K562 (cell line): ENCODE measurements around the gene SLC5A6. TPM values are rescaled to one million over a fixed set of nuclear protein-coding genes. Genes with fewer than 3 reads are reported as not detected.

Experiments
- ATAC-seq: fragments of 200-7000 bp; cut with Tn5 transposase; 3 replicates; pipeline ENCODE4 v1.9.1; 2020; ENCODE audit warnings: moderate library complexity
- BruUV-seq: library from RNA; stranded (reverse); fragments of 400-500 nt; replicated peaks from 2 replicates; lab custom pipeline; 2021; lab: Mats Ljungman, UMichigan
- CTCF ChIA-PET: fragments of 300-600 bp; formaldehyde crosslinking; extraction: SDS; loops from one replicate; lab custom pipeline; 2021; ENCODE audit warnings: low intra/inter-chr PET ratio; lab: Yijun Ruan, JAX
- POLR2A ChIA-PET: fragments of 300-600, 350-650 bp; sonication (Branson Sonifier 250); formaldehyde crosslinking; extraction: SDS; loops from one replicate; lab custom pipeline; 2021; ENCODE audit warnings: antibody characterized with exemption, inconsistent platforms; lab: Yijun Ruan, JAX
- DNase-seq, 4 experiments: peaks; one replicate each; pipeline versions ENCODE4 v3.0.0 to v3.0.0-alpha.2; 2011 to 2018; ENCODE audit warnings: low spot score in 3 of 4, mixed read lengths in 3 of 4; ENCODE audit errors: extremely low read depth in 1 of 4
- FAIRE-seq: peaks from 2 replicates; lab custom pipeline; 2011; peaks lifted over from hg19 to GRCh38; lab: Jason Lieb, UNC
- H2AFZ ChIP-seq: 2 replicates; pipeline ENCODE4 v1.6.0; 2011; ENCODE audit warnings: low read depth, low read length, control low read depth, inconsistent platforms
- H3K27ac ChIP-seq: fragments of 200-600 bp; 3 replicates; pipeline ENCODE4 v1.8.0; 2011; ENCODE audit warnings: low read depth, mild to moderate bottlenecking, control low read depth, inconsistent platforms, low read length, moderate library complexity, mixed read lengths; ENCODE audit errors: extremely low read depth
- H3K27me3 ChIP-seq, 2 experiments: fragments of 300-600 bp in 1 of 2; 2 replicates in 1 of 2; 3 replicates in 1 of 2; pipeline versions ENCODE4 v1.6.0 to v1.8.0; 2011; ENCODE audit warnings: inconsistent platforms in 2 of 2, low read length in 2 of 2, mild to moderate bottlenecking in 1 of 2, mixed read lengths in 1 of 2, moderate library complexity in 1 of 2; ENCODE audit not compliant: control insufficient read depth in 2 of 2, insufficient read depth in 2 of 2
- H3K36me3 ChIP-seq: fragments of 300-600 bp; 3 replicates; pipeline ENCODE4 v1.8.0; 2011; ENCODE audit warnings: mild to moderate bottlenecking, low read length, inconsistent platforms; ENCODE audit not compliant: control insufficient read depth, insufficient read depth
- H3K4me1 ChIP-seq, 2 experiments: fragments of 200-600 bp in 1 of 2; replicated peaks in 1 of 2; 2 replicates in 1 of 2; 3 replicates in 1 of 2; pipeline versions ENCODE4 v1.5.1 to v1.8.0; 2011; ENCODE audit warnings: inconsistent platforms in 2 of 2, low read length in 2 of 2, mild to moderate bottlenecking in 1 of 2, mixed read lengths in 1 of 2, moderate library complexity in 1 of 2; ENCODE audit not compliant: control insufficient read depth in 2 of 2, insufficient read depth in 2 of 2
- H3K4me2 ChIP-seq: 2 replicates; pipeline ENCODE4 v1.6.1; 2011; ENCODE audit warnings: low read length, control low read depth, inconsistent platforms, mixed read lengths; ENCODE audit not compliant: insufficient read depth
- H3K4me3 ChIP-seq: fragments of 200-600 bp; sonication (generic), shearing (Covaris generic); 2 replicates; pipeline ENCODE4 v1.5.1; 2016; ENCODE audit warnings: control low read depth, inconsistent platforms
- H3K79me2 ChIP-seq: fragments of 200-600 bp; 3 replicates; pipeline ENCODE4 v1.8.0; 2011; ENCODE audit warnings: low read length, inconsistent platforms; ENCODE audit not compliant: control insufficient read depth, insufficient read depth
- H3K9ac ChIP-seq, 2 experiments: 2 replicates each; pipeline versions ENCODE4 v1.6.0 to v1.6.1; 2011; ENCODE audit warnings: low read depth in 2 of 2, low read length in 2 of 2, control low read depth in 1 of 2, inconsistent platforms in 1 of 2, mild to moderate bottlenecking in 1 of 2, mixed read lengths in 1 of 2; ENCODE audit not compliant: insufficient read depth in 1 of 2
- H3K9me1 ChIP-seq: one replicate; pipeline ENCODE4 v1.6.0; 2011; ENCODE audit warnings: inconsistent platforms, mild to moderate bottlenecking, low read length, moderate library complexity; ENCODE audit not compliant: control insufficient read depth, insufficient read depth
- H3K9me3 ChIP-seq: replicated peaks from 2 replicates; pipeline ENCODE4 v1.5.1; 2011; ENCODE audit warnings: low read depth, low read length, inconsistent platforms; ENCODE audit not compliant: control insufficient read depth, insufficient read depth
- H4K20me1 ChIP-seq: replicated peaks from 2 replicates; pipeline ENCODE4 v1.6.1; 2011; ENCODE audit warnings: low read length, inconsistent platforms, mixed read lengths; ENCODE audit not compliant: control insufficient read depth, insufficient read depth
- ARID2 ChIP-seq: fragments of 450-650 bp; IDR thresholded peaks from 2 replicates; pipeline ENCODE4 v1.6.1; 2017; ENCODE audit warnings: antibody characterized with exemption, mild to moderate bottlenecking
- CBX2 ChIP-seq: fragments of 200-600 bp; sonication (generic); IDR thresholded peaks from one replicate; pipeline ENCODE4 v1.6.1; 2012; ENCODE audit warnings: mild to moderate bottlenecking, low read length, inconsistent platforms; ENCODE audit not compliant: insufficient read depth, poor library complexity, severe bottlenecking
- EHMT2 ChIP-seq: fragments of 450-650 bp; IDR thresholded peaks from 2 replicates; pipeline ENCODE4 v1.6.1; 2018; ENCODE audit warnings: antibody characterized with exemption
- MCM7 ChIP-seq, 2 experiments: fragments of 450-650 bp; IDR thresholded peaks; 2 replicates each; pipeline ENCODE4 v1.6.1; 2016 to 2018
- MIER1 ChIP-seq: fragments of 450-650 bp; IDR thresholded peaks from 2 replicates; pipeline ENCODE4 v1.6.1; 2016; ENCODE audit warnings: antibody characterized with exemption, mild to moderate bottlenecking, low read depth
- NCOA6 ChIP-seq: fragments of 450-650 bp; IDR thresholded peaks from 2 replicates; pipeline ENCODE4 v1.6.1; 2017; ENCODE audit warnings: mild to moderate bottlenecking
- PHB ChIP-seq: fragments of 250-450 bp; sonication (Bioruptor Pico); IDR thresholded peaks from 2 replicates; pipeline ENCODE4 v1.5.0; 2021
- POLR2A ChIP-seq: fragments of 450-650 bp; conservative IDR thresholded peaks from 2 replicates; pipeline ENCODE4 v1.6.1; 2016
- WHSC1 ChIP-seq: IDR thresholded peaks from one replicate; pipeline ENCODE4 v1.6.1; 2012; ENCODE audit warnings: low read length, control low read depth, inconsistent platforms
- WGBS: fragments of 100-300 bp; shearing (Covaris generic); methylation state at CpG from one replicate; pipeline ENCODE4 v1.1.6; 2016; ENCODE audit warnings: low coverage, mixed read lengths; ENCODE audit not compliant: insufficient coverage; ENCODE audit errors: missing lambda C conversion rate; 5-methylcytosine and 5-hydroxymethylcytosine counted together
- in situ Hi-C: fragments of 300-500 bp; cut with MboI; formaldehyde crosslinking; loops from 4 replicates; pipeline ENCODE4 v1.15.0; 2018; ENCODE audit warnings: inconsistent platforms, mixed read lengths
- intact Hi-C: fragments of 100-400 bp; cut with micrococcal nuclease; formaldehyde crosslinking; loops from 2 replicates; pipeline ENCODE4 v1.14.2; 2022
- polyA plus RNA-seq, 8 experiments: library from polyadenylated mRNA; depleted of rRNA in 4 of 8; stranded (reverse) in 5 of 8; unstranded in 3 of 8; fragments of >200 nt; fragmentation: Nextera tagmentation in 2 of 8; fragmentation: Illumina TruSeq in 1 of 8; extraction: Ambion mirVana in 2 of 8; extraction: Trizol in 1 of 8; gene quantifications; 2 replicates each; pipeline versions ENCODE4 v1.2.1 to v1.2.3, GENCODE V29; 2011 to 2014; ENCODE audit warnings: inconsistent platforms in 1 of 8, missing spikeins in 1 of 8
- total RNA-seq, 7 experiments: library from RNA; depleted of rRNA in 6 of 7; stranded (reverse); fragments of >200 nt in 6 of 7; fragmentation: Illumina TruSeq in 2 of 7; extraction: Trizol in 2 of 7; gene quantifications; 2 replicates each; pipeline versions ENCODE4 v1.2.1 to v1.2.3, GENCODE V29; 2011 to 2021; ENCODE audit warnings: low replicate concordance in 1 of 7
- TF ChIP-seq, protein P1 (sequence below): sonication (generic); formaldehyde crosslinking; IDR thresholded peaks from 2 replicates; pipeline ENCODE4 v1.8.0; 2023; ENCODE audit warnings: mild to moderate bottlenecking, missing genetic modification reagents
- TF ChIP-seq, protein P2 (sequence below): fragments of 450-650 bp; formaldehyde crosslinking; IDR thresholded peaks from 2 replicates; pipeline ENCODE4 v1.4.0; 2020; ENCODE audit warnings: mild to moderate bottlenecking, moderate library complexity
- TF ChIP-seq, protein P3 (sequence below): sonication (generic); formaldehyde crosslinking; IDR thresholded peaks from 2 replicates; pipeline ENCODE4 v1.8.1; 2023; ENCODE audit warnings: mild to moderate bottlenecking, missing genetic modification reagents

Gene SLC5A6
- total and polyA plus RNA-seq, 9 of the 15 experiments (the other 6 are each of a cell fraction or from before 2014, with no cell fraction given) = 32.6 to 137 (median 107) TPM

DNA sequence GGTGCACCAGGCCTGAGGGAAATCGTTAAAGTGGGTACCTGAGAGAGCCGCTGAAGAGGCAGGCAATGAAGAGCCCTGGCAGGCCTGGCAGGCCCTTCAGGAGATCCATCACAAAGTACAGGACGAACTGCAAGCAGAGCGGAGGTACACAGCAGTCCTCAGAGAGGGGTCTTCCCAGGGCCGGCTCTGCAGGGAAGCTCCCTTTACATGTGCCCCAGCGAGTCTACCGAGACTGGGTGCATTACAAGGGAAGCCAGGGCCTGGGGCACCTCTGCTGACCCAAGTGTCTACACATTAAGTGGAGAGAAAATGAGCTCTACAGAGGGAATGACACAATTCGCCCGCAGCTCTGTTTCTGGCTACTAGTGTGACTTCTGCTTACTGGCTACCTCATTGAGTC is 8.3 kb downstream of the SLC5A6 start (continued):
- TF ChIP-seq MIER1 (no peak), MCM7 (IDR thresholded peaks at IDR 0.05) (no peak), EHMT2 (no peak), NCOA6 (no peak), PHB (CRISPR knock-in tag) (no peak), POLR2A (no peak), CBX2 (no peak), ARID2 (no peak), WHSC1 (no peak)

DNA sequence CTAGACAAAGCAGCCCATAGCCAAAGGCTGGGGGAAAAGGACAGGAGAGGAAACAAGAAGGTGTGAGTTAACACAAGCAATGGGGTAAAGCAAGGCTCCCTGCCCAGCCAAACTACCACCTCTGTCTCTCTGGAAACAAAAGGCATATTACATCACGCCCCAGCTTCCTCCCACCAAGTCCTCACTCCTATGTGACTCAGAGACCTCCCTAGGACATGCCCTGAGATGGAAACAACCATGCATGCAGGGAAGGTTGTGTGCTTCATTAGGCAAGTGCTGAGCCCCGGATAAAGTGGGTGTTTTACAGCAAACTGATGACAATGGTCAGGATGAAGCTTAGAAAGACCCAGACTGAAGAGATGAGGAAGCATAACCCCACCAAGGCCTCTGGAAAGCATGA is 9.2 kb downstream of the SLC5A6 start:
- CTCF ChIA-PET = no interaction called here

More for the DNA sequence above, 9.2 kb downstream of the SLC5A6 start:
- Histone ChIP-seq H3K79me2 (no peaks in the 10 kb centered on the region), H3K9me3 (no peaks in the 10 kb centered on the region)
- 83% methylated on average over 2 of the region's 2 CpGs for WGBS
- no peak for DNase-seq
- TF ChIP-seq, protein P1, sequence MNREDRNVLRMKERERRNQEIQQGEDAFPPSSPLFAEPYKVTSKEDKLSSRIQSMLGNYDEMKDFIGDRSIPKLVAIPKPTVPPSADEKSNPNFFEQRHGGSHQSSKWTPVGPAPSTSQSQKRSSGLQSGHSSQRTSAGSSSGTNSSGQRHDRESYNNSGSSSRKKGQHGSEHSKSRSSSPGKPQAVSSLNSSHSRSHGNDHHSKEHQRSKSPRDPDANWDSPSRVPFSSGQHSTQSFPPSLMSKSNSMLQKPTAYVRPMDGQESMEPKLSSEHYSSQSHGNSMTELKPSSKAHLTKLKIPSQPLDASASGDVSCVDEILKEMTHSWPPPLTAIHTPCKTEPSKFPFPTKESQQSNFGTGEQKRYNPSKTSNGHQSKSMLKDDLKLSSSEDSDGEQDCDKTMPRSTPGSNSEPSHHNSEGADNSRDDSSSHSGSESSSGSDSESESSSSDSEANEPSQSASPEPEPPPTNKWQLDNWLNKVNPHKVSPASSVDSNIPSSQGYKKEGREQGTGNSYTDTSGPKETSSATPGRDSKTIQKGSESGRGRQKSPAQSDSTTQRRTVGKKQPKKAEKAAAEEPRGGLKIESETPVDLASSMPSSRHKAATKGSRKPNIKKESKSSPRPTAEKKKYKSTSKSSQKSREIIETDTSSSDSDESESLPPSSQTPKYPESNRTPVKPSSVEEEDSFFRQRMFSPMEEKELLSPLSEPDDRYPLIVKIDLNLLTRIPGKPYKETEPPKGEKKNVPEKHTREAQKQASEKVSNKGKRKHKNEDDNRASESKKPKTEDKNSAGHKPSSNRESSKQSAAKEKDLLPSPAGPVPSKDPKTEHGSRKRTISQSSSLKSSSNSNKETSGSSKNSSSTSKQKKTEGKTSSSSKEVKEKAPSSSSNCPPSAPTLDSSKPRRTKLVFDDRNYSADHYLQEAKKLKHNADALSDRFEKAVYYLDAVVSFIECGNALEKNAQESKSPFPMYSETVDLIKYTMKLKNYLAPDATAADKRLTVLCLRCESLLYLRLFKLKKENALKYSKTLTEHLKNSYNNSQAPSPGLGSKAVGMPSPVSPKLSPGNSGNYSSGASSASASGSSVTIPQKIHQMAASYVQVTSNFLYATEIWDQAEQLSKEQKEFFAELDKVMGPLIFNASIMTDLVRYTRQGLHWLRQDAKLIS (CRISPR knock-in tag) = no peak
- TF ChIP-seq, protein P2, sequence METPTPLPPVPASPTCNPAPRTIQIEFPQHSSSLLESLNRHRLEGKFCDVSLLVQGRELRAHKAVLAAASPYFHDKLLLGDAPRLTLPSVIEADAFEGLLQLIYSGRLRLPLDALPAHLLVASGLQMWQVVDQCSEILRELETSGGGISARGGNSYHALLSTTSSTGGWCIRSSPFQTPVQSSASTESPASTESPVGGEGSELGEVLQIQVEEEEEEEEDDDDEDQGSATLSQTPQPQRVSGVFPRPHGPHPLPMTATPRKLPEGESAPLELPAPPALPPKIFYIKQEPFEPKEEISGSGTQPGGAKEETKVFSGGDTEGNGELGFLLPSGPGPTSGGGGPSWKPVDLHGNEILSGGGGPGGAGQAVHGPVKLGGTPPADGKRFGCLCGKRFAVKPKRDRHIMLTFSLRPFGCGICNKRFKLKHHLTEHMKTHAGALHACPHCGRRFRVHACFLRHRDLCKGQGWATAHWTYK (CRISPR knock-in tag) = no peak
- TF ChIP-seq, protein P3, sequence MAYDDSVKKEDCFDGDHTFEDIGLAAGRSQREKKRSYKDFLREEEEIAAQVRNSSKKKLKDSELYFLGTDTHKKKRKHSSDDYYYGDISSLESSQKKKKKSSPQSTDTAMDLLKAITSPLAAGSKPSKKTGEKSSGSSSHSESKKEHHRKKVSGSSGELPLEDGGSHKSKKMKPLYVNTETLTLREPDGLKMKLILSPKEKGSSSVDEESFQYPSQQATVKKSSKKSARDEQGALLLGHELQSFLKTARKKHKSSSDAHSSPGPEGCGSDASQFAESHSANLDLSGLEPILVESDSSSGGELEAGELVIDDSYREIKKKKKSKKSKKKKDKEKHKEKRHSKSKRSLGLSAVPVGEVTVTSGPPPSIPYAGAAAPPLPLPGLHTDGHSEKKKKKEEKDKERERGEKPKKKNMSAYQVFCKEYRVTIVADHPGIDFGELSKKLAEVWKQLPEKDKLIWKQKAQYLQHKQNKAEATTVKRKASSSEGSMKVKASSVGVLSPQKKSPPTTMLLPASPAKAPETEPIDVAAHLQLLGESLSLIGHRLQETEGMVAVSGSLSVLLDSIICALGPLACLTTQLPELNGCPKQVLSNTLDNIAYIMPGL = no peak
- TF ChIP-seq, all 486 proteins: peak for 0
- POLR2A ChIA-PET = interaction anchor here (0.6 to 1.6 kb wide), 3 partner anchors 10 to 118 kb away, joined by 3 to 4 read pairs (median 3); no protein-coding TSS in a partner anchor
- in situ Hi-C loops = no loop called here
- Histone ChIP-seq H3K27me3 (no peaks in the 10 kb centered on the region), H3K4me1 (peaks cover 0 to 3% of the 10 kb centered on the region in 2 experiments; a peak in 1 of 5 replicates), H2AFZ (no peak overlapping the region), H3K4me2 (no peak overlapping the region), H3K36me3 (peaks cover 81% of the 10 kb centered on the region; the same call in 2 of the 3 replicates), H3K4me3 (no peak overlapping the region), H4K20me1 (no peaks in the 10 kb centered on the region), H3K9me1 (no peaks in the 10 kb centered on the region), H3K27ac (no peak overlapping the region), H3K9ac (no peak overlapping the region)
- intact Hi-C loops = no loop called here
- no peak for FAIRE-seq
- no TSS peak for BruUV-seq
- no peak for ATAC-seq
